Neuron (in vitro differentiated cells): ENCODE data around the gene JRKL.

ENCODE experiments used
- H2AFZ ChIP-seq: one replicate; pipeline ENCODE4 v1.6.1; 2013; ENCODE audit warnings: low read depth, mild to moderate bottlenecking, inconsistent platforms, low read length, moderate library complexity
- H3K27me3 ChIP-seq: one replicate; pipeline ENCODE4 v1.6.1; 2013; ENCODE audit warnings: low read length; ENCODE audit not compliant: insufficient read depth
- H3K36me3 ChIP-seq: one replicate; pipeline ENCODE4 v1.6.1; 2013; ENCODE audit warnings: low read length; ENCODE audit not compliant: insufficient read depth
- H3K4me1 ChIP-seq: one replicate; pipeline ENCODE4 v1.6.1; 2013; ENCODE audit warnings: low read length; ENCODE audit not compliant: insufficient read depth
- H3K4me3 ChIP-seq: 2 replicates; pipeline ENCODE4 v1.5.1; 2013; ENCODE audit warnings: mild to moderate bottlenecking, low read length, moderate library complexity
- H3K9me3 ChIP-seq: one replicate; pipeline ENCODE4 v1.6.1; 2013; ENCODE audit warnings: low read length

JRKL gene

DNA sequence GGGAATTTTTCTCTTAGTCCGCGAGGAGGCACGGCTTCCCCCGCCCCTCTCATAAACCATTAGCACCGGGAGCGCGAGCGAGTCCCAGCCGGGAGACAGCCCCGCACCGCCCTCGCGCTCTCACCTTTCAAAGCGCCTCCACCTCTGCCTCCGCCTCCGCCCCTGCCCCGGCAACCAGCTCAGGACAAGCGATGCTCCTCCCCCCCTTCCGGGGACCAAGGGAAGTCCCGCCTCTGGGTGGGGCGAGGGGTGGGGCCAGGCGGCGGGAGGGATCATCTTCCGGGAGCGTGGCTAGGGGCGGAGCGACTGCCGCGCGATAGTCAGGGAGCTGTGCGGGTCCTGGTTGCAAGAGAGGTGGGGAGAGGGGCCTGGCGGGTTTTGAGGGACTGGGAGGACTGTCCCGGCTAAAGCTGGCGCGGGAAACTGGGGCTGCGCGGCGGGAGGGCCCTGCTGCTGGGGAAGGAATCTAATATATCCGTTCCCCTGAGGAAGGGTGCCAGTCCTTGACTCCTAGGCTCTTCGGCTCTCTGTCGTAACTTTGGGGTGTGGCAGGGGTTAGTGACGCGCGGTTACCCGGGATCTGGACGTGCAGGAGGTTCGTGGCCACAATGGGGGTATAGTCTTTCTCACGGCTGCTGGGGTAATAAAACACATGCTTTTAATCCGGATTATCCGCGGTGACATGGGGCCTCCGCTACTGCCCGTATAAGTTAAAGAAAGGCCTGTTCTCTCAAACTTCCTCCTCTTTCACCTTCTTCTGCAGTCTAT is at the start of gene JRKL, which contains the start of gene CCDC82:
JRKL (plus strand) TSS at position 294 of the 768 bp plus-strand sequence. CDS start 637 bp downstream, outside the sequence.
CCDC82 (minus strand) TSS at position 193 of the 768 bp plus-strand sequence. CDS start 5,165 bp downstream, outside the sequence.
- Histone ChIP-seq H3K4me1 (peaks cover 30% of the 10 kb centered on the region), H3K36me3 (peaks cover 14% of the 10 kb centered on the region), H3K4me3 (peak within 1 kb of the TSS; percentile 78), H3K27me3 (no peaks in the 10 kb centered on the region), H2AFZ (peak within 1 kb of the TSS; percentile 99), H3K9me3 (no peaks in the 10 kb centered on the region)

- no peaks in the 10 kb centered on the region for H3K36me3 ChIP-seq
- H2AFZ ChIP-seq = no peak overlapping the region
- peaks cover 57% of the 10 kb centered on the region for H3K4me1 ChIP-seq
- H3K4me3 ChIP-seq = peak overlapping the region; percentile 96
- no peaks in the 10 kb centered on the region for H3K9me3 ChIP-seq
- no peaks in the 10 kb centered on the region for H3K27me3 ChIP-seq
These were observed 49.3 kb upstream of the JRKL start for GRCh38 chr11:96340555-96340885.

DNA sequence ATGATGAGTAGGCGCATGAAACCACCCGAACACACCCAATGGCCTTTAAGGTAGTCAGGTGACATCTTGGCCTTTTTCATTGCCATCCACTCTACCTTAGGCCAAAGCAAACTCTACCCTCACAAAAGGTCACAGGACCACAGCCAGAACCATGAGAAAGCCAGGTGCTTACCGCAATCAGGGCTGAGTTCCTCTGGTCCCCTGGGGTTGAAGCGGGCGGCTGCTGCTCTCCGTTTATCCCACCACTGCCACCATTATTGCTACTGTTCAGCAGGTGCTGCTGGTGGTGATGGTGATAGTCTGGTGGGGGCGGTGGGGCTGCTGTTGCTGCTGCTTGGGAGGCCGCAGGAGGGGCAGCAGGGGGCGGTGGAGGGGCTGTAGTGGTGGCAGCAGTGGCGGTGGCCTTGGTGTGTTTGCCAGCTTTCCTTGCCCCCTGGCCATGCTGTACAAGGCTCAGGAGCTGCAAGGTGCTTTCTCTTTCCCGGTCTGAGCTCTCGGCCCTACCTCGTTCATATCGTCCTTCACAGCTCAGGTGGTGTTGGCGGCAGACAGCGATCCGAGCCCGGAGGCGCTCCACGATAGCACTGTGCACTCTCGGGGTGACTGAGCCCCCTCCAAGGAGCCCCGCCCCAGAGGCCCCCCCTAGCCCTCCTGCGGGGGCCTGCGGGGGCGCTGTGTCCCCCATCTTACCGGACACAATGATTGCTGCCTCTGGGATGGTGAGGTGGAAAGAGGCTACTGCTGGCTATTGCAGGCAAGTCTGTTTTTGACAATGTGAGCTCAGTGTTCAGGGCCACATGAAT is 48.4 kb upstream of the JRKL start:
- peaks cover 56% of the 10 kb centered on the region for H3K4me1 ChIP-seq
- peak overlapping the region; percentile 96 for H3K4me3 ChIP-seq
- no peaks in the 10 kb centered on the region for H3K36me3 ChIP-seq

GRCh38 chr11:96342014-96342960 is 47.5 kb upstream of the JRKL start:
- H3K27me3 ChIP-seq = no peaks in the 10 kb centered on the region
- H3K4me3 ChIP-seq = peak overlapping the region; percentile 96
- H3K4me1 ChIP-seq = peaks cover 54% of the 10 kb centered on the region
- H2AFZ ChIP-seq = peak overlapping the region; percentile 78
- H3K9me3 ChIP-seq = no peaks in the 10 kb centered on the region
- H3K36me3 ChIP-seq = no peaks in the 10 kb centered on the region

More for the DNA sequence above, 48.4 kb upstream of the JRKL start:
- Histone ChIP-seq H3K9me3 (no peaks in the 10 kb centered on the region), H3K27me3 (no peaks in the 10 kb centered on the region), H2AFZ (no peak overlapping the region)

- Histone ChIP-seq H2AFZ (peak within 1 kb of the TSS; percentile 79), H3K36me3 (no peaks in the 10 kb centered on the region), H3K4me1 (peaks cover 45% of the 10 kb centered on the region), H3K9me3 (no peaks in the 10 kb centered on the region), H3K4me3 (peak within 1 kb of the TSS; percentile 96), H3K27me3 (no peaks in the 10 kb centered on the region)
These were observed 46.7 kb upstream of the JRKL start, which contains the start of gene MAML2 for GRCh38 chr11:96342961-96343711. MAML2 (minus strand) TSS chr11:96343195; CDS start chr11:96341895, 1,300 bp downstream.

DNA sequence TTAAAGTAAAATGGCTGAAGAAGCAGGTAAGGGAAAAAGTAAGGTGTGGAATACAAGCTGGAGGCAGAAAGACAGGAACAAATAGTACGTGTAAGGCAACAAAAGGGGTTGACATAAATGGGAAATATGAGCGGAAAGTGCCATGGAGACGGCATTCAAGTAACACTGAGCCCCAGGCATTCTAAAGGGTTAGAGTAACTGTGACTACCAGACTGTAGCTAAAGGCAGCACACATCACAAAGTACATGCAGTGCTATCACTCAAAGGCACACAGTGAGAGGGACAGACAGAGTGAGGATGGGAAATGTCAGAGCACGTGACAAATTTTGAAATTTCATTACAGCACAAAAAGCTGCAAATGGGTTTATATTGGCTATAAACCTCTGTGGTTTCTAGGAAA is 33.0 kb upstream of the JRKL start:
- Histone ChIP-seq H3K27me3 (no peaks in the 10 kb centered on the region), H3K36me3 (peaks cover 50% of the 10 kb centered on the region)

GRCh38 chr11:96357794-96358193 is 32.0 kb upstream of the JRKL start:
- Histone ChIP-seq H3K4me1 (no peaks in the 10 kb centered on the region), H2AFZ (no peak overlapping the region), H3K4me3 (no peak overlapping the region), H3K27me3 (no peaks in the 10 kb centered on the region), H3K36me3 (peaks cover 50% of the 10 kb centered on the region), H3K9me3 (no peaks in the 10 kb centered on the region)

More for the DNA sequence above, 33.0 kb upstream of the JRKL start:
- H3K9me3 ChIP-seq = no peaks in the 10 kb centered on the region
- H3K4me3 ChIP-seq = no peak overlapping the region
- no peak overlapping the region for H2AFZ ChIP-seq
- no peaks in the 10 kb centered on the region for H3K4me1 ChIP-seq

GRCh38 chr11:96358321-96358720 is 31.5 kb upstream of the JRKL start:
- Histone ChIP-seq H3K4me3 (no peak overlapping the region), H3K27me3 (no peaks in the 10 kb centered on the region), H2AFZ (no peak overlapping the region), H3K36me3 (peaks cover 47% of the 10 kb centered on the region), H3K9me3 (no peaks in the 10 kb centered on the region), H3K4me1 (no peaks in the 10 kb centered on the region)

DNA sequence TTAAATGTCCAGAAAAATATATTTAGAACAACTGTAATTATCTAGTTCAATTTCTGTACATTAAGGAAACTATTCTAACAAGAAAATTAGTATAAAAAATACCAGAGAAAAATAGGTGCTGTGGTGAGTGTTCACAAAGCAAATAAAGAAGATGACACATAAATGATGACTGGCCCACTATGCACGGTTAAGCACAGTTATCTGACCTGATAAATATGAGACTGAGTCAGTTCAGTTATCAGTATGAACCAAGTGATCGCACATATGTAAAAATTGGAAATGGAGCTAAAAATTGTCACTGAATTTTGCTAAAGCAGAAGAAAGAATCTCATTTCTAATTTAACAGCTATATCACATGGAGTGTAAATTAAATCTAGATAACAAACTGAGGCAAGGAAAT is 28.0 kb upstream of the JRKL start:
- no peak overlapping the region for H3K4me3 ChIP-seq
- no peaks in the 10 kb centered on the region for H3K9me3 ChIP-seq
- H3K27me3 ChIP-seq = no peaks in the 10 kb centered on the region
- H3K36me3 ChIP-seq = peaks cover 48% of the 10 kb centered on the region
- no peaks in the 10 kb centered on the region for H3K4me1 ChIP-seq
- no peak overlapping the region for H2AFZ ChIP-seq

DNA sequence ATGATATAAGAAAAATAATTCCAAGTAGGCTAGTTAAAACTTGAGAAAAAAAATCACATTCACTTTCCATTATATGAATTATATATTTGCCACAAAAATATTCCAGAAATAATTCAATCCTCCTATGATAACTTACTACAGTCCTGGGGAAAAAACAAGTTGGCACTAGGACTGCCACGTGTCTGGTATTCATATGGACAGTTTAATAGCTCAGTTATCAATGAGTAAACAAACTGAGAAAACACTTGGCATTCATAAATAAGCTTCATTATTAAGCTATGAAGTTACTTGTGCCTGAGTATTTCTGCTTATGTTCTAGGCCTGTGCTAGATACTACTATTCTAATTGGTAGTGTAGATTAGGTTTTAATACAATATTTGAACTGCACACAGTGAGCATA is 24.3 kb upstream of the JRKL start:
- Histone ChIP-seq H3K4me1 (no peaks in the 10 kb centered on the region), H3K27me3 (no peaks in the 10 kb centered on the region), H2AFZ (no peak overlapping the region), H3K36me3 (peaks cover 59% of the 10 kb centered on the region), H3K4me3 (no peak overlapping the region), H3K9me3 (peaks cover 14% of the 10 kb centered on the region)

GRCh38 chr11:96366024-96366423 is 23.8 kb upstream of the JRKL start:
- peaks cover 61% of the 10 kb centered on the region for H3K36me3 ChIP-seq
- peaks cover 16% of the 10 kb centered on the region for H3K9me3 ChIP-seq
- H3K27me3 ChIP-seq = no peaks in the 10 kb centered on the region
- no peak overlapping the region for H3K4me3 ChIP-seq
- no peak overlapping the region for H2AFZ ChIP-seq
- H3K4me1 ChIP-seq = no peaks in the 10 kb centered on the region

GRCh38 chr11:96367342-96367741 is 22.5 kb upstream of the JRKL start:
- Histone ChIP-seq H3K36me3 (peaks cover 62% of the 10 kb centered on the region), H3K4me3 (no peak overlapping the region), H3K9me3 (peaks cover 19% of the 10 kb centered on the region), H2AFZ (no peak overlapping the region), H3K4me1 (no peaks in the 10 kb centered on the region), H3K27me3 (no peaks in the 10 kb centered on the region)
